ENCODE data around the gene TANC1. TPM values are rescaled to one million over a fixed set of nuclear protein-coding genes. Genes with fewer than 3 reads are reported as not detected.

TANC1 gene
- total and polyA plus RNA-seq, 4 experiments from 2014 or later = 0.35 to 0.79 (median 0.50) TPM; not detected in 1

- no peaks in the 10 kb centered on the region for H3K36me3 ChIP-seq (ENCODE audit: insufficient read depth, low read length)
- intact Hi-C loops (cut with micrococcal nuclease) = no loop called here
- H3K4me1 ChIP-seq (ENCODE audit: insufficient read depth, low read length) = peaks cover 13% of the 10 kb centered on the region
- H3K27me3 ChIP-seq (ENCODE audit: insufficient read depth, low read length) = no peaks in the 10 kb centered on the region
- no peak overlapping the region for H3K4me3 ChIP-seq (ENCODE audit: low read length in 2 of 2)
- H3K9me3 ChIP-seq (ENCODE audit: control insufficient read depth in 1 of 2, low read length in 2 of 2) = no peaks in the 10 kb centered on the region
- Mint-ChIP-seq H3K27ac (peak overlapping the region in 2 of 7 donors; percentile 14 to 54), H3K36me3 (no peaks in the 10 kb centered on the region), H3K4me1 (peaks cover 5 to 41% (median 16%) of the 10 kb centered on the region in 4 donors), H3K4me3 (no peak overlapping the region), H3K9me3 (no peaks in the 10 kb centered on the region), H3K27me3 (no peaks in the 10 kb centered on the region)
- no peak overlapping the region for H3K27ac ChIP-seq (ENCODE audit: low read depth, low read length)
- CTCF ChIA-PET (ENCODE audit: partially characterized antibody) = no interaction called here
- POLR2A ChIA-PET (ENCODE audit: partially characterized antibody) = no interaction called here
- DNase-seq = no peak
Measured at GRCh38 chr2:159202568-159203071, 234.2 kb downstream of the TANC1 start.

GRCh38 chr2:159204381-159205144, 236.1 kb downstream of the TANC1 start:
- Mint-ChIP-seq H3K27ac (no peak overlapping the region), H3K9me3 (no peaks in the 10 kb centered on the region), H3K27me3 (no peaks in the 10 kb centered on the region), H3K36me3 (no peaks in the 10 kb centered on the region), H3K4me1 (peaks cover 9 to 43% (median 25%) of the 10 kb centered on the region in 4 donors), H3K4me3 (no peak overlapping the region)
- ChIA-PET POLR2A (ENCODE audit: partially characterized antibody) (no interaction called here), CTCF (ENCODE audit: partially characterized antibody) (no interaction called here)
- intact Hi-C loops (cut with micrococcal nuclease) = no loop called here
- no peaks in the 10 kb centered on the region for H3K27me3 ChIP-seq (ENCODE audit: insufficient read depth, low read length)
- no peak overlapping the region for H3K4me3 ChIP-seq (ENCODE audit: low read length in 2 of 2)
- no peaks in the 10 kb centered on the region for H3K9me3 ChIP-seq (ENCODE audit: control insufficient read depth in 1 of 2, low read length in 2 of 2)
- peaks cover 23% of the 10 kb centered on the region for H3K4me1 ChIP-seq (ENCODE audit: insufficient read depth, low read length)
- H3K36me3 ChIP-seq (ENCODE audit: insufficient read depth, low read length) = no peaks in the 10 kb centered on the region
- no peak for DNase-seq
- no peak overlapping the region for H3K27ac ChIP-seq (ENCODE audit: low read depth, low read length)

GRCh38 chr2:159206736-159207380, 238.4 kb downstream of the TANC1 start:
- no peaks in the 10 kb centered on the region for H3K27me3 Mint-ChIP-seq
- ChIA-PET POLR2A (ENCODE audit: partially characterized antibody) (no interaction called here), CTCF (ENCODE audit: partially characterized antibody) (no interaction called here)
- peak overlapping the region in 1 of 7 donors; percentile 59 for H3K27ac Mint-ChIP-seq
- H3K9me3 ChIP-seq (ENCODE audit: control insufficient read depth in 1 of 2, low read length in 2 of 2) = no peaks in the 10 kb centered on the region
- peaks cover 11 to 41% (median 25%) of the 10 kb centered on the region in 4 donors for H3K4me1 Mint-ChIP-seq
- H3K4me3 Mint-ChIP-seq = no peak overlapping the region
- H3K4me3 ChIP-seq (ENCODE audit: low read length in 2 of 2) = no peak overlapping the region
- H3K4me1 ChIP-seq (ENCODE audit: insufficient read depth, low read length) = peaks cover 22% of the 10 kb centered on the region
- DNase-seq = no peak
- intact Hi-C loops (cut with micrococcal nuclease) = no loop called here
- no peaks in the 10 kb centered on the region for H3K9me3 Mint-ChIP-seq
- no peaks in the 10 kb centered on the region for H3K36me3 Mint-ChIP-seq
- H3K27me3 ChIP-seq (ENCODE audit: insufficient read depth, low read length) = no peaks in the 10 kb centered on the region
- no peaks in the 10 kb centered on the region for H3K36me3 ChIP-seq (ENCODE audit: insufficient read depth, low read length)
- no peak overlapping the region for H3K27ac ChIP-seq (ENCODE audit: low read depth, low read length)

- Mint-ChIP-seq H3K27me3 (no peaks in the 10 kb centered on the region), H3K9me3 (no peaks in the 10 kb centered on the region), H3K4me1 (peaks cover 11 to 31% (median 21%) of the 10 kb centered on the region in 4 donors), H3K4me3 (no peak overlapping the region), H3K36me3 (no peaks in the 10 kb centered on the region), H3K27ac (peak overlapping the region in 1 of 7 donors; percentile 75)
- no peaks in the 10 kb centered on the region for H3K27me3 ChIP-seq (ENCODE audit: insufficient read depth, low read length)
- H3K4me1 ChIP-seq (ENCODE audit: insufficient read depth, low read length) = peaks cover 20% of the 10 kb centered on the region
- H3K27ac ChIP-seq (ENCODE audit: low read depth, low read length) = no peak overlapping the region
- ChIA-PET CTCF (ENCODE audit: partially characterized antibody) (no interaction called here), POLR2A (ENCODE audit: partially characterized antibody) (no interaction called here)
- H3K9me3 ChIP-seq (ENCODE audit: control insufficient read depth in 1 of 2, low read length in 2 of 2) = no peaks in the 10 kb centered on the region
- no peak for DNase-seq
- intact Hi-C loops (cut with micrococcal nuclease) = no loop called here
- H3K4me3 ChIP-seq (ENCODE audit: low read length in 2 of 2) = no peak overlapping the region
- no peaks in the 10 kb centered on the region for H3K36me3 ChIP-seq (ENCODE audit: insufficient read depth, low read length)
Measured at GRCh38 chr2:159208438-159208837, 240.0 kb downstream of the TANC1 start.

- intact Hi-C loops (cut with micrococcal nuclease) = no loop called here
- H3K27ac ChIP-seq (ENCODE audit: low read depth, low read length) = no peak overlapping the region
- H3K4me3 ChIP-seq (ENCODE audit: low read length in 2 of 2) = peak overlapping the region in 1 of 2 donors; percentile 10
- H3K9me3 ChIP-seq (ENCODE audit: control insufficient read depth in 1 of 2, low read length in 2 of 2) = no peaks in the 10 kb centered on the region
- Mint-ChIP-seq H3K36me3 (no peaks in the 10 kb centered on the region), H3K27me3 (no peaks in the 10 kb centered on the region), H3K9me3 (no peaks in the 10 kb centered on the region), H3K4me1 (peaks cover 11 to 31% (median 21%) of the 10 kb centered on the region in 4 donors), H3K4me3 (peak overlapping the region in 7 of 8 donors; percentile 68 to 84 (median 77)), H3K27ac (peak overlapping the region; percentile 48 to 92 (median 82))
- H3K36me3 ChIP-seq (ENCODE audit: insufficient read depth, low read length) = no peaks in the 10 kb centered on the region
- H3K27me3 ChIP-seq (ENCODE audit: insufficient read depth, low read length) = no peaks in the 10 kb centered on the region
- CTCF ChIA-PET (ENCODE audit: partially characterized antibody) = interaction anchor here (0.7 to 1.3 kb wide), 4 partner anchors 12 to 77 kb away, joined by 3 read pairs; partner anchors contain the start of gene WDSUB1
- H3K4me1 ChIP-seq (ENCODE audit: insufficient read depth, low read length) = peaks cover 20% of the 10 kb centered on the region
- POLR2A ChIA-PET (ENCODE audit: partially characterized antibody) = interaction anchor here (1.0 kb wide), 1 partner anchor 21 kb away, joined by 3 read pairs; no protein-coding TSS in a partner anchor
- DNase-seq = peak; percentile 55 to 59 (median 57)
Measured at GRCh38 chr2:159209341-159210306, 241.2 kb downstream of the TANC1 start.

- Mint-ChIP-seq H3K36me3 (no peaks in the 10 kb centered on the region), H3K27ac (peak overlapping the region in 3 of 7 donors; percentile 15 to 63 (median 22)), H3K9me3 (peaks cover 0 to 2% (median 0%) of the 10 kb centered on the region in 8 donors), H3K4me1 (peaks cover 11 to 31% (median 21%) of the 10 kb centered on the region in 4 donors), H3K27me3 (no peaks in the 10 kb centered on the region), H3K4me3 (no peak overlapping the region)
- Histone ChIP-seq H3K27ac (ENCODE audit: low read depth, low read length) (no peak overlapping the region), H3K27me3 (ENCODE audit: insufficient read depth, low read length) (no peaks in the 10 kb centered on the region), H3K4me3 (ENCODE audit: low read length in 2 of 2) (no peak overlapping the region), H3K4me1 (ENCODE audit: insufficient read depth, low read length) (peaks cover 20% of the 10 kb centered on the region), H3K9me3 (ENCODE audit: control insufficient read depth in 1 of 2, low read length in 2 of 2) (no peaks in the 10 kb centered on the region), H3K36me3 (ENCODE audit: insufficient read depth, low read length) (no peaks in the 10 kb centered on the region)
- POLR2A ChIA-PET (ENCODE audit: partially characterized antibody) = no interaction called here
- no peak for DNase-seq
- intact Hi-C loops (cut with micrococcal nuclease) = no loop called here
- CTCF ChIA-PET (ENCODE audit: partially characterized antibody) = no interaction called here
Measured at GRCh38 chr2:159211447-159212396, 243.3 kb downstream of the TANC1 start.

Data from CD4-positive, alpha-beta memory T cell (primary cell).